Astrocyte (in vitro differentiated cells and primary cell): ENCODE measurements around the gene ACTR3C.
"Not testable (repeated sequence)": the region's sequence is repeated elsewhere in the genome, so short reads cannot be mapped to it uniquely, and the experiment has no call there.

ENCODE experiments used
- EZH2 ChIP-seq: IDR thresholded peaks from 2 replicates; pipeline ENCODE4 v1.6.1; 2012; ENCODE audit warnings: mild to moderate bottlenecking, low read length, inconsistent platforms; ENCODE audit not compliant: insufficient read depth
- TF ChIP-seq, protein P1 (sequence below): IDR thresholded peaks from 2 replicates; pipeline ENCODE4 v1.5.1; 2011; ENCODE audit warnings: low read depth, mild to moderate bottlenecking, inconsistent platforms, low read length, moderate library complexity; ENCODE audit not compliant: insufficient read depth

DNA sequence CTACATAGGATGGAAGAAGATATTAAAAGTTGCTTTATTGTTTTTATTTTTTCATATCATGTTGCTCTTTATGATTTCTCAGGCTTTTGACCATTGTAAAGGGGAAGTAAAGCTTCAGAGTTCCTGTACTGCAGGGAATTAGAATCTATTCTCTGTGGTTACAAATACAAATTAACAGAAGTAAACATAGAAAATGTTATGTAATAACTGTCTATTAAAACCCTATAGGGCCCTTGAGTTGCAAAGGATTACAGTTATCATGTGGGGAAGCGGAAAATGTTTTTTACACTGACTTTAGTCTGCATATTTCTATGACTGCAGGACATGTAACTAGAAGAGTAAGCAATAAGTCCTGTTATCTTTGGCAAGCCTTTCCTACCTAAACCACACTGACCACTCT lies 116.5 kb downstream of the ACTR3C start:
- TF ChIP-seq, protein P1, sequence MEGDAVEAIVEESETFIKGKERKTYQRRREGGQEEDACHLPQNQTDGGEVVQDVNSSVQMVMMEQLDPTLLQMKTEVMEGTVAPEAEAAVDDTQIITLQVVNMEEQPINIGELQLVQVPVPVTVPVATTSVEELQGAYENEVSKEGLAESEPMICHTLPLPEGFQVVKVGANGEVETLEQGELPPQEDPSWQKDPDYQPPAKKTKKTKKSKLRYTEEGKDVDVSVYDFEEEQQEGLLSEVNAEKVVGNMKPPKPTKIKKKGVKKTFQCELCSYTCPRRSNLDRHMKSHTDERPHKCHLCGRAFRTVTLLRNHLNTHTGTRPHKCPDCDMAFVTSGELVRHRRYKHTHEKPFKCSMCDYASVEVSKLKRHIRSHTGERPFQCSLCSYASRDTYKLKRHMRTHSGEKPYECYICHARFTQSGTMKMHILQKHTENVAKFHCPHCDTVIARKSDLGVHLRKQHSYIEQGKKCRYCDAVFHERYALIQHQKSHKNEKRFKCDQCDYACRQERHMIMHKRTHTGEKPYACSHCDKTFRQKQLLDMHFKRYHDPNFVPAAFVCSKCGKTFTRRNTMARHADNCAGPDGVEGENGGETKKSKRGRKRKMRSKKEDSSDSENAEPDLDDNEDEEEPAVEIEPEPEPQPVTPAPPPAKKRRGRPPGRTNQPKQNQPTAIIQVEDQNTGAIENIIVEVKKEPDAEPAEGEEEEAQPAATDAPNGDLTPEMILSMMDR: not testable (repeated sequence)
- TF ChIP-seq EZH2: not testable (repeated sequence)
